T47D (cell line): ENCODE results near the gene DNMT3L.
"Not testable (repeated sequence)": the region's sequence is repeated elsewhere in the genome, so short reads cannot be mapped to it uniquely, and the experiment has no call there.

ENCODE experiments used
- DNase-seq, 2 experiments: peaks; one replicate each; pipeline versions ENCODE4 v3.0.0 to v3.0.0-alpha.2; 2011 to 2012; ENCODE audit warnings: low read depth in 1 of 2, low spot score in 1 of 2
- JUND ChIP-seq: IDR thresholded peaks from 2 replicates; pipeline ENCODE4 v1.6.1; 2012; ENCODE audit warnings: low read depth
- in situ Hi-C: cut with HindIII; loops from 2 replicates; pipeline ENCODE4 v1.10.0; 2016; ENCODE audit warnings: low sequenced_read_pairs, low pct_unique_long_range_greater_than_20kb

The DNMT3L gene

GRCh38 chr21:44262338-44263056, 800 bp upstream of the DNMT3L start:
- in situ Hi-C loops = no loop called here
- TF ChIP-seq JUND = no peak
- DNase-seq = no peak

- TF ChIP-seq JUND = no peak
- in situ Hi-C loops = no loop called here
Measured at GRCh38 chr21:44260791-44261631, 686 bp downstream of the DNMT3L start.

GRCh38 chr21:44260066-44260465, 1.6 kb downstream of the DNMT3L start:
- no peak for TF ChIP-seq JUND
- DNase-seq = no peak
- in situ Hi-C loops = no loop called here

More at GRCh38 chr21:44260791-44261631, 686 bp downstream of the DNMT3L start:
- DNase-seq = no peak

- no peak for TF ChIP-seq JUND
- in situ Hi-C loops = no loop called here
- DNase-seq = no peak
Measured at GRCh38 chr21:44259082-44259705, 2.5 kb downstream of the DNMT3L start.

GRCh38 chr21:44258056-44258725, 3.5 kb downstream of the DNMT3L start:
- in situ Hi-C loops = no loop called here
- no peak for TF ChIP-seq JUND
- no peak for DNase-seq

GRCh38 chr21:44255511-44255981, 6.2 kb downstream of the DNMT3L start:
- TF ChIP-seq JUND = no peak
- DNase-seq = no peak
- in situ Hi-C loops = no loop called here

- in situ Hi-C loops = no loop called here
- no peak for TF ChIP-seq JUND
- DNase-seq = no peak
Measured at GRCh38 chr21:44253832-44254710, 7.6 kb downstream of the DNMT3L start.

- DNase-seq, in situ Hi-C loops: not testable (repeated sequence)
Measured at GRCh38 chr21:44249204-44250037, 12.3 kb downstream of the DNMT3L start.

GRCh38 chr21:44247904-44248303, 13.8 kb downstream of the DNMT3L start:
- DNase-seq = not testable (repeated sequence)

GRCh38 chr21:44243980-44244379, 17.7 kb downstream of the DNMT3L start:
- DNase-seq, in situ Hi-C loops: not testable (repeated sequence)

More at GRCh38 chr21:44247904-44248303, 13.8 kb downstream of the DNMT3L start:
- in situ Hi-C loops = not testable (repeated sequence)

GRCh38 chr21:44241281-44241680, 20.4 kb downstream of the DNMT3L start:
- in situ Hi-C loops, DNase-seq: not testable (repeated sequence)

- DNase-seq, in situ Hi-C loops: not testable (repeated sequence)
Measured at GRCh38 chr21:44240842-44241241, 20.9 kb downstream of the DNMT3L start, which contains the start of gene ICOSLG. Gene ICOSLG, minus strand, starts transcription at chr21:44240943. Its CDS starts 126 bp downstream, at chr21:44240817.

GRCh38 chr21:44240353-44240752, 21.3 kb downstream of the DNMT3L start:
- DNase-seq, in situ Hi-C loops: not testable (repeated sequence)

GRCh38 chr21:44229561-44229960, 32.1 kb downstream of the DNMT3L start:
- in situ Hi-C loops, DNase-seq: not testable (repeated sequence)

GRCh38 chr21:44228109-44228508, 33.6 kb downstream of the DNMT3L start:
- in situ Hi-C loops, DNase-seq: not testable (repeated sequence)

GRCh38 chr21:44227614-44228013, 34.1 kb downstream of the DNMT3L start:
- DNase-seq, in situ Hi-C loops: not testable (repeated sequence)
